OCI-LY7 (cell line): Measurements from ENCODE around the gene CDH16. TPM values are rescaled to one million over a fixed set of nuclear protein-coding genes. Genes with fewer than 3 reads are reported as not detected.

Source experiments
- BruUV-seq: library from RNA; stranded (reverse); fragments of 400-500 nt; replicated peaks from 2 replicates; lab custom pipeline; 2021; lab: Mats Ljungman, UMichigan
- CTCF ChIA-PET: fragments of 300-600 bp; sonication (Branson Sonifier 250); formaldehyde crosslinking; loops from one replicate; lab custom pipeline; 2022; ENCODE audit warnings: antibody characterized with exemption; ENCODE audit not compliant: unreplicated experiment; lab: Charles Lee
- POLR2A ChIA-PET: fragments of 300-600 bp; sonication (Branson Sonifier 250); formaldehyde crosslinking; loops from one replicate; lab custom pipeline; 2022; ENCODE audit warnings: antibody characterized with exemption; lab: Charles Lee
- DNase-seq: peaks from one replicate; pipeline ENCODE4 v3.0.0-alpha.2; 2015; ENCODE audit warnings: low spot score
- H2AFZ ChIP-seq: fragments of 200-600 bp; sonication (generic), shearing (Covaris generic); 2 replicates; pipeline ENCODE4 v1.6.1; 2014; ENCODE audit warnings: mild to moderate bottlenecking, antibody characterized with exemption, low read length, moderate library complexity
- H3K27ac ChIP-seq: fragments of 200-600 bp; sonication (generic); 2 replicates; pipeline ENCODE4 v1.5.1; 2014; ENCODE audit warnings: mixed run types, low read depth, mild to moderate bottlenecking, moderate library complexity, low read length, inconsistent platforms; ENCODE audit not compliant: poor library complexity, severe bottlenecking
- H3K36me3 ChIP-seq: fragments of 200-600 bp; sonication (generic); 2 replicates; pipeline ENCODE4 v1.6.1; 2014; ENCODE audit warnings: mild to moderate bottlenecking, antibody characterized with exemption, low read length, moderate library complexity, mixed read lengths; ENCODE audit not compliant: insufficient read depth
- H3K4me1 ChIP-seq: fragments of 200-600 bp; sonication (generic); 2 replicates; pipeline ENCODE4 v1.5.1; 2014; ENCODE audit warnings: mild to moderate bottlenecking, low read length; ENCODE audit not compliant: insufficient read depth, poor library complexity, severe bottlenecking
- H3K4me2 ChIP-seq: fragments of 200-600 bp; sonication (generic); 2 replicates; pipeline ENCODE4 v1.6.1; 2014; ENCODE audit warnings: mild to moderate bottlenecking, low read length
- H3K4me3 ChIP-seq: fragments of 200-600 bp; sonication (generic); 2 replicates; pipeline ENCODE4 v1.5.1; 2014; ENCODE audit warnings: mild to moderate bottlenecking, low read depth, low read length; ENCODE audit not compliant: poor library complexity, severe bottlenecking
- H3K79me2 ChIP-seq: fragments of 200-600 bp; sonication (generic); 2 replicates; pipeline ENCODE4 v1.6.1; 2016; ENCODE audit warnings: low read depth, mild to moderate bottlenecking, low read length, moderate library complexity, mixed read lengths; ENCODE audit not compliant: insufficient read depth
- H3K9me2 ChIP-seq: fragments of 200-600 bp; sonication (generic); 2 replicates; pipeline ENCODE4 v1.6.1; 2016; ENCODE audit warnings: mild to moderate bottlenecking, low read length, mixed read lengths; ENCODE audit not compliant: insufficient read depth
- H3K9me3 ChIP-seq: fragments of 200-600 bp; sonication (generic); 2 replicates; pipeline ENCODE4 v1.6.1; 2014; ENCODE audit warnings: mild to moderate bottlenecking, mixed run types, low read length, mixed read lengths
- H4K20me1 ChIP-seq: fragments of 200-600 bp; sonication (generic); 2 replicates; pipeline ENCODE4 v1.6.1; 2014; ENCODE audit warnings: mild to moderate bottlenecking, antibody characterized with exemption, low read length, moderate library complexity, mixed read lengths; ENCODE audit not compliant: insufficient read depth
- CTCF ChIP-seq: fragments of 200-600 bp; sonication (generic); conservative IDR thresholded peaks from 2 replicates; pipeline ENCODE4 v1.5.1; 2014; ENCODE audit warnings: mild to moderate bottlenecking, antibody characterized with exemption, low read length, moderate library complexity, mixed read lengths
- EZH2phosphoT487 ChIP-seq: fragments of 200-600 bp; sonication (generic); IDR thresholded peaks from 2 replicates; pipeline ENCODE4 v1.6.1; 2018; ENCODE audit warnings: low read depth, borderline replicate concordance, mild to moderate bottlenecking, mixed run types, antibody characterized with exemption, low read length, moderate library complexity, mixed read lengths
- intact Hi-C: fragments of 100-400 bp; cut with micrococcal nuclease; formaldehyde crosslinking; loops from one replicate; pipeline ENCODE4 v1.10.0; 2022; ENCODE audit not compliant: unreplicated experiment
- total RNA-seq, 2 experiments: library from RNA; depleted of rRNA in 1 of 2; stranded (reverse); fragments of >200 nt in 1 of 2; shearing (Covaris generic) in 1 of 2; gene quantifications; 2 replicates each; pipeline ENCODE4 v1.2.3, GENCODE V29; 2014 to 2022

Gene CDH16
- total RNA-seq, 2 experiments from 2014 or later, result not detected

- Histone ChIP-seq H3K9me3 (peaks cover 6% of the 10 kb centered on the region; the same call in 1 of the 2 replicates), H3K4me3 (no peak overlapping the region), H4K20me1 (no peaks in the 10 kb centered on the region), H3K4me1 (peaks cover 44% of the 10 kb centered on the region), H3K27ac (peak overlapping the region; percentile 58), H3K79me2 (no peaks in the 10 kb centered on the region), H3K4me2 (no peak overlapping the region), H2AFZ (peak overlapping the region; percentile 59; the same call in 1 of the 2 replicates), H3K9me2 (no peaks in the 10 kb centered on the region), H3K36me3 (no peaks in the 10 kb centered on the region)
- no TSS peak for BruUV-seq
- ChIA-PET POLR2A (interaction anchor here (0.5 to 1.1 kb wide), 3 partner anchors 53 to 180 kb away, joined by 3 to 4 read pairs (median 3); no protein-coding TSS in a partner anchor), CTCF (interaction anchor here (0.6 kb wide), 3 partner anchors 122 to 212 kb away, joined by 3 to 5 read pairs (median 4); no protein-coding TSS in a partner anchor)
- intact Hi-C loops, result no loop called here
- DNase-seq, result peak; percentile 15
- no peak for TF ChIP-seq CTCF
- TF ChIP-seq EZH2phosphoT487, result no peak
Observed at GRCh38 chr16:66874079-66874775, 44.5 kb downstream of the CDH16 start.

GRCh38 chr16:66873685-66874055, 45.0 kb downstream of the CDH16 start:
- TF ChIP-seq CTCF (no peak), EZH2phosphoT487 (no peak)
- H3K4me3 ChIP-seq, result peak overlapping the region; percentile 37
- H4K20me1 ChIP-seq, result no peaks in the 10 kb centered on the region
- H3K79me2 ChIP-seq, result no peaks in the 10 kb centered on the region
- DNase-seq, result no peak
- ChIA-PET POLR2A (interaction anchor here (0.5 to 1.1 kb wide), 2 partner anchors 9 to 136 kb away, joined by 3 to 4 read pairs; no protein-coding TSS in a partner anchor), CTCF (interaction anchor here (1.6 kb wide), 1 partner anchor 43 kb away, joined by 6 read pairs; the partner anchor contains the start of gene NAE1)
- intact Hi-C loops, result loop anchor here (2.0 kb wide), 3 partner anchors 43 to 467 kb away; partner anchors contain the start of gene NAE1
- H3K36me3 ChIP-seq, result no peaks in the 10 kb centered on the region
- no peak overlapping the region for H2AFZ ChIP-seq
- H3K4me1 ChIP-seq, result peaks cover 42% of the 10 kb centered on the region
- peaks cover 6% of the 10 kb centered on the region; the same call in 1 of the 2 replicates for H3K9me3 ChIP-seq
- no peak overlapping the region; the same call in 1 of the 2 replicates for H3K4me2 ChIP-seq
- BruUV-seq, result no TSS peak
- H3K9me2 ChIP-seq, result no peaks in the 10 kb centered on the region
- H3K27ac ChIP-seq, result peak overlapping the region; percentile 42
